H9 (cell line): ENCODE measurements around the gene WNT3. TPM values are rescaled to one million over a fixed set of nuclear protein-coding genes. Genes with fewer than 3 reads are reported as not detected.

Experiments used
- DNase-seq: peaks from one replicate; pipeline ENCODE4 v3.0.0-alpha.2; 2017
- H2AFZ ChIP-seq: one replicate; pipeline ENCODE4 v1.6.1; 2013; ENCODE audit warnings: mild to moderate bottlenecking, low read length, control low read depth, moderate library complexity
- H2AK5ac ChIP-seq: 2 replicates; pipeline ENCODE4 v1.6.1; 2013; ENCODE audit warnings: low read length, control low read depth, mixed read lengths; ENCODE audit not compliant: insufficient read length
- H2BK120ac ChIP-seq: one replicate; pipeline ENCODE4 v1.6.1; 2013; ENCODE audit warnings: low read depth, mild to moderate bottlenecking, low read length, control low read depth, inconsistent platforms; ENCODE audit not compliant: poor library complexity, severe bottlenecking
- H2BK12ac ChIP-seq: 2 replicates; pipeline ENCODE4 v1.6.1; 2013; ENCODE audit warnings: low read length, control low read depth, mixed read lengths, low read depth; ENCODE audit not compliant: insufficient read length
- H2BK15ac ChIP-seq: 2 replicates; pipeline ENCODE4 v1.6.1; 2013; ENCODE audit warnings: low read depth, low read length, control low read depth
- H2BK20ac ChIP-seq: one replicate; pipeline ENCODE4 v1.6.1; 2013; ENCODE audit warnings: low read depth, mild to moderate bottlenecking, low read length, control low read depth, inconsistent platforms; ENCODE audit not compliant: poor library complexity, severe bottlenecking
- H2BK5ac ChIP-seq: 2 replicates; pipeline ENCODE4 v1.6.1; 2013; ENCODE audit warnings: low read length, control low read depth, mixed read lengths; ENCODE audit not compliant: insufficient read length
- H3K14ac ChIP-seq: 2 replicates; pipeline ENCODE4 v1.6.1; 2013; ENCODE audit warnings: low read length, control low read depth; ENCODE audit not compliant: insufficient read depth
- H3K18ac ChIP-seq: 2 replicates; pipeline ENCODE4 v1.6.1; 2013; ENCODE audit warnings: low read depth, mild to moderate bottlenecking, mixed read lengths, low read length, control low read depth; ENCODE audit not compliant: insufficient read length
- H3K23ac ChIP-seq: 2 replicates; pipeline ENCODE4 v1.6.1; 2013; ENCODE audit warnings: low read length, control low read depth, mixed read lengths, low read depth; ENCODE audit not compliant: insufficient read length
- H3K23me2 ChIP-seq: 2 replicates; pipeline ENCODE4 v1.6.1; 2013; ENCODE audit warnings: low read depth, mild to moderate bottlenecking, mixed read lengths, low read length, control low read depth; ENCODE audit not compliant: insufficient read length, poor library complexity, severe bottlenecking
- H3K27ac ChIP-seq: 2 replicates; pipeline ENCODE4 v1.5.1; 2013; ENCODE audit warnings: low read length, control low read depth, mixed read lengths, low read depth; ENCODE audit not compliant: insufficient read length
- H3K27me3 ChIP-seq: 2 replicates; pipeline ENCODE4 v1.6.1; 2013; ENCODE audit warnings: low read length, control low read depth, inconsistent platforms; ENCODE audit not compliant: insufficient read depth
- H3K4ac ChIP-seq: 2 replicates; pipeline ENCODE4 v1.6.1; 2013; ENCODE audit warnings: low read depth, mild to moderate bottlenecking, control low read depth, inconsistent platforms, low read length, moderate library complexity
- H3K4me1 ChIP-seq: 2 replicates; pipeline ENCODE4 v1.6.1; 2013; ENCODE audit warnings: low read length, control low read depth, inconsistent platforms; ENCODE audit not compliant: insufficient read depth
- H3K4me2 ChIP-seq: 2 replicates; pipeline ENCODE4 v1.6.1; 2013; ENCODE audit warnings: low read length, control low read depth, mixed read lengths; ENCODE audit not compliant: insufficient read length, insufficient read depth
- H3K56ac ChIP-seq: 2 replicates; pipeline ENCODE4 v1.6.1; 2013; ENCODE audit warnings: low read depth, mild to moderate bottlenecking, mixed read lengths, low read length, control low read depth; ENCODE audit not compliant: insufficient read length
- H3K79me1 ChIP-seq: 2 replicates; pipeline ENCODE4 v1.6.1; 2013; ENCODE audit warnings: low read depth, mild to moderate bottlenecking, moderate library complexity, low read length, control low read depth, inconsistent platforms; ENCODE audit not compliant: insufficient read depth, poor library complexity, severe bottlenecking
- H3K79me2 ChIP-seq: 2 replicates; pipeline ENCODE4 v1.6.1; 2013; ENCODE audit warnings: low read length, control low read depth, inconsistent platforms; ENCODE audit not compliant: insufficient read depth
- H3K9ac ChIP-seq: 2 replicates; pipeline ENCODE4 v1.6.1; 2013; ENCODE audit warnings: low read length, control low read depth, mixed read lengths; ENCODE audit not compliant: insufficient read length; ENCODE audit errors: extremely low read depth
- H3K9me3 ChIP-seq: one replicate; pipeline ENCODE4 v1.6.1; 2013; ENCODE audit warnings: low read depth, low read length, inconsistent platforms; ENCODE audit not compliant: control insufficient read depth
- H3T11ph ChIP-seq: one replicate; pipeline ENCODE4 v1.6.1; 2013; ENCODE audit warnings: mild to moderate bottlenecking, low read length, control low read depth, inconsistent platforms
- H4K20me1 ChIP-seq: one replicate; pipeline ENCODE4 v1.6.1; 2013; ENCODE audit not compliant: control insufficient read depth, insufficient read length, insufficient read depth
- H4K5ac ChIP-seq: 2 replicates; pipeline ENCODE4 v1.6.1; 2013; ENCODE audit warnings: low read depth, mild to moderate bottlenecking, mixed read lengths, low read length, control low read depth; ENCODE audit not compliant: insufficient read length
- H4K8ac ChIP-seq: replicated peaks from 2 replicates; pipeline ENCODE4 v1.6.1; 2013; ENCODE audit warnings: low read length, control low read depth, mixed read lengths, low read depth; ENCODE audit not compliant: insufficient read length
- H4K91ac ChIP-seq: 2 replicates; pipeline ENCODE4 v1.6.1; 2013; ENCODE audit warnings: low read depth, mild to moderate bottlenecking, moderate library complexity, mixed read lengths, low read length, control low read depth; ENCODE audit not compliant: insufficient read length
- H3K27ac Mint-ChIP-seq, 3 experiments: 2 replicates in 2 of 3; 3 replicates in 1 of 3; pipeline ENCODE4 v1.8.0; 2020 to 2021; ENCODE audit warnings: mixed read lengths in 3 of 3, mild to moderate bottlenecking in 1 of 3, moderate library complexity in 1 of 3
- H3K27me3 Mint-ChIP-seq: 2 replicates; pipeline ENCODE4 v1.8.0; 2021; ENCODE audit warnings: low read depth, mild to moderate bottlenecking, moderate library complexity, mixed read lengths
- H3K36me3 Mint-ChIP-seq, 3 experiments: 2 replicates in 2 of 3; 3 replicates in 1 of 3; pipeline ENCODE4 v1.8.0; 2020 to 2021; ENCODE audit warnings: low read depth in 3 of 3, mixed read lengths in 3 of 3; ENCODE audit not compliant: insufficient read depth in 1 of 3
- H3K4me1 Mint-ChIP-seq, 2 experiments: 2 replicates each; pipeline ENCODE4 v1.8.0; 2020; ENCODE audit warnings: mixed read lengths in 2 of 2
- H3K4me3 Mint-ChIP-seq, 2 experiments: 2 replicates in 1 of 2; 3 replicates in 1 of 2; pipeline ENCODE4 v1.8.0; 2020 to 2021; ENCODE audit warnings: mild to moderate bottlenecking in 2 of 2, mixed read lengths in 2 of 2, moderate library complexity in 1 of 2
- H3K9me3 Mint-ChIP-seq, 2 experiments: 2 replicates in 1 of 2; 3 replicates in 1 of 2; pipeline ENCODE4 v1.8.0; 2020; ENCODE audit warnings: mild to moderate bottlenecking in 2 of 2, mixed read lengths in 2 of 2, moderate library complexity in 1 of 2
- WGBS: extraction: QIAGEN DNeasy Blood & Tissue Kit; methylation state at CpG from one replicate; pipeline ENCODE4 v1.1.7; 2013; ENCODE audit warnings: missing lambda C conversion rate, low lambda C conversion rate, mixed read lengths; ENCODE audit not compliant: insufficient read length; ENCODE audit errors: extremely low coverage; 5-methylcytosine and 5-hydroxymethylcytosine counted together
- total RNA-seq: library from RNA; stranded (reverse); gene quantifications from 2 replicates; pipeline ENCODE4 v1.2.1, GENCODE V29; 2021
- TF ChIP-seq, protein P1 (sequence below): fragments of 200-600 bp; sonication (generic); conservative IDR thresholded peaks from 3 replicates; pipeline ENCODE4 v1.8.0; 2021; ENCODE audit warnings: antibody characterized with exemption, mild to moderate bottlenecking

The WNT3 gene
- total RNA-seq, 1 experiment from 2014 or later, result 22.4 TPM

DNA sequence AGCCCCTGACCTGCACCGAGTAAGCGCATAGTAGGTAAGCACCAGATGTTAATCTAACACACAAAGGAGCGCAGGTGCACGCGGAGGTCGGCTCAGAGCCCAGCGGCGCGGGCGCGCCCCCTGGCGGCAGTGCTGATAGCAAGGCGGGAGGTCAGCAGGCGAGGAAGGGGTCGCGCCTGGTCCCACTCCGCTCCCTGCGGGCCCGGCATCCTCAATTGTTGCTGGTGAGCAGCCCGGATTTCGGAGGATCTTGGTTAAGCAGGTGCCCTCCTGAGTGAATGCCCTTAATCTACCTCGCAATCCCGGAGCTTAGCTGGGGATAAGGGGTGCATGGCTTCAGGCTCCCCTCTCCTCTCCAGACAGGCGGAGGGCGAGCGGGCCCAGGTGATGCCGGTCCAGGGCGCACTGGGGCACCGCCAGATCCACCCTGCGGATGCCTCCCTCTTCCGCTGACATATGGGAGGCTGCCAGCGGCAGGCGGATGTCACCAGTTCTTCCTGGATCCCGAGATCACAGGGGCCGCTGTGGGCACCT is 4.0 kb upstream of the WNT3 start:
- H2BK15ac ChIP-seq, result no peak overlapping the region
- no peak overlapping the region for H3K4me3 Mint-ChIP-seq
- H3K9me3 Mint-ChIP-seq, result no peaks in the 10 kb centered on the region; a peak in 1 of 5 replicates
- H3K27ac ChIP-seq, result no peak overlapping the region
- no peak overlapping the region for H3K27ac Mint-ChIP-seq
- H2BK120ac ChIP-seq, result no peak overlapping the region
- H4K20me1 ChIP-seq, result no peaks in the 10 kb centered on the region
- H4K5ac ChIP-seq, result no peak overlapping the region
- H3K4me2 ChIP-seq, result peak overlapping the region; percentile 41
- peak; percentile 90 for DNase-seq
- H3K27me3 ChIP-seq, result peaks cover 26% of the 10 kb centered on the region
- H3K9me3 ChIP-seq, result no peaks in the 10 kb centered on the region
- H4K8ac ChIP-seq, result no peak overlapping the region
- H2BK20ac ChIP-seq, result no peak overlapping the region
- peaks cover 21 to 29% of the 10 kb centered on the region in 2 experiments for H3K4me1 Mint-ChIP-seq
- no peak overlapping the region for H2AK5ac ChIP-seq
- WGBS, result no CpG with 5 or more reads among the region's 35 CpGs
- peaks cover 72% of the 10 kb centered on the region for H3K27me3 Mint-ChIP-seq
- TF ChIP-seq, protein P1, sequence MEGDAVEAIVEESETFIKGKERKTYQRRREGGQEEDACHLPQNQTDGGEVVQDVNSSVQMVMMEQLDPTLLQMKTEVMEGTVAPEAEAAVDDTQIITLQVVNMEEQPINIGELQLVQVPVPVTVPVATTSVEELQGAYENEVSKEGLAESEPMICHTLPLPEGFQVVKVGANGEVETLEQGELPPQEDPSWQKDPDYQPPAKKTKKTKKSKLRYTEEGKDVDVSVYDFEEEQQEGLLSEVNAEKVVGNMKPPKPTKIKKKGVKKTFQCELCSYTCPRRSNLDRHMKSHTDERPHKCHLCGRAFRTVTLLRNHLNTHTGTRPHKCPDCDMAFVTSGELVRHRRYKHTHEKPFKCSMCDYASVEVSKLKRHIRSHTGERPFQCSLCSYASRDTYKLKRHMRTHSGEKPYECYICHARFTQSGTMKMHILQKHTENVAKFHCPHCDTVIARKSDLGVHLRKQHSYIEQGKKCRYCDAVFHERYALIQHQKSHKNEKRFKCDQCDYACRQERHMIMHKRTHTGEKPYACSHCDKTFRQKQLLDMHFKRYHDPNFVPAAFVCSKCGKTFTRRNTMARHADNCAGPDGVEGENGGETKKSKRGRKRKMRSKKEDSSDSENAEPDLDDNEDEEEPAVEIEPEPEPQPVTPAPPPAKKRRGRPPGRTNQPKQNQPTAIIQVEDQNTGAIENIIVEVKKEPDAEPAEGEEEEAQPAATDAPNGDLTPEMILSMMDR, result peak; percentile 97
- no peak overlapping the region for H2AFZ ChIP-seq
- no peak overlapping the region for H4K91ac ChIP-seq
- no peak overlapping the region for H3K18ac ChIP-seq
- H3T11ph ChIP-seq, result no peak overlapping the region
- peaks cover 24% of the 10 kb centered on the region for H3K23me2 ChIP-seq
- no peaks in the 10 kb centered on the region for H3K79me2 ChIP-seq
- no peaks in the 10 kb centered on the region; a peak in 1 of 7 replicates for H3K36me3 Mint-ChIP-seq
- H3K79me1 ChIP-seq, result no peaks in the 10 kb centered on the region
- peaks cover 5% of the 10 kb centered on the region; the same call in 1 of the 2 replicates for H3K4me1 ChIP-seq
- no peak overlapping the region for H3K9ac ChIP-seq
- H3K14ac ChIP-seq, result no peak overlapping the region
- H3K23ac ChIP-seq, result no peak overlapping the region
- H3K4ac ChIP-seq, result no peak overlapping the region
- H2BK12ac ChIP-seq, result no peak overlapping the region
- no peak overlapping the region for H2BK5ac ChIP-seq
- H3K56ac ChIP-seq, result no peak overlapping the region
